PC-3 (cell line): ENCODE data around the gene NOL6. TPM values are rescaled to one million over a fixed set of nuclear protein-coding genes. Genes with fewer than 3 reads are reported as not detected.
A peak's percentile ranks its signal among the peaks of the same experiment; 100 is the strongest.

ENCODE experiments used
- ATAC-seq: fragments of 200-7000 bp; cut with Tn5 transposase; 2 replicates; pipeline ENCODE4 v1.9.1; 2020; ENCODE audit warnings: mild to moderate bottlenecking, moderate library complexity
- BruUV-seq: library from RNA; stranded (reverse); fragments of 400-500 nt; replicated peaks from 2 replicates; lab custom pipeline; 2021; lab: Mats Ljungman, UMichigan
- CTCF ChIA-PET: fragments of 300-600 bp; sonication (Branson Sonifier 250); formaldehyde crosslinking; loops from one replicate; lab custom pipeline; 2022; ENCODE audit warnings: antibody characterized with exemption; lab: Charles Lee
- POLR2A ChIA-PET: fragments of 300-600 bp; sonication (Branson Sonifier 250); formaldehyde crosslinking; loops from one replicate; lab custom pipeline; 2022; ENCODE audit warnings: antibody characterized with exemption; ENCODE audit not compliant: unreplicated experiment; lab: Charles Lee
- DNase-seq: peaks from one replicate; pipeline ENCODE4 v3.0.0-alpha.2; 2015
- H2AFZ ChIP-seq: fragments of 300-600 bp; sonication (generic); 2 replicates; pipeline ENCODE4 v1.6.0; 2016; ENCODE audit warnings: antibody characterized with exemption, low read length
- H3F3A ChIP-seq: fragments of 300-600 bp; sonication (generic); one replicate; pipeline ENCODE4 v1.6.0; 2017; ENCODE audit warnings: antibody characterized with exemption, low read length, control low read depth, mild to moderate bottlenecking; ENCODE audit not compliant: unreplicated experiment
- H3K27ac ChIP-seq: fragments of 300-600 bp; sonication (generic); 2 replicates; pipeline ENCODE4 v1.5.1; 2016; ENCODE audit warnings: mild to moderate bottlenecking, low read length
- H3K27me3 ChIP-seq: fragments of 300-600 bp; sonication (generic); 2 replicates; pipeline ENCODE4 v1.6.1; 2016; ENCODE audit warnings: low read length, mixed read lengths
- H3K36me3 ChIP-seq: fragments of 300-600 bp; sonication (generic); 2 replicates; pipeline ENCODE4 v1.6.1; 2016; ENCODE audit warnings: low read depth, mixed run types, low read length, mixed read lengths
- H3K4me1 ChIP-seq: fragments of 300-600 bp; sonication (generic); 2 replicates; pipeline ENCODE4 v1.5.1; 2016; ENCODE audit warnings: low read length; ENCODE audit not compliant: insufficient read depth
- H3K4me2 ChIP-seq: fragments of 300-600 bp; sonication (generic); 2 replicates; pipeline ENCODE4 v1.6.0; 2016; ENCODE audit warnings: low read length
- H3K4me3 ChIP-seq: fragments of 300-600 bp; sonication (generic); 2 replicates; pipeline ENCODE4 v1.5.1; 2016; ENCODE audit warnings: mild to moderate bottlenecking, low read length, mixed read lengths
- H3K79me2 ChIP-seq: fragments of 300-600 bp; sonication (generic); 2 replicates; pipeline ENCODE4 v1.6.1; 2017; ENCODE audit warnings: low read length, mixed read lengths
- H3K9ac ChIP-seq: fragments of 300-600 bp; sonication (generic); 2 replicates; pipeline ENCODE4 v1.6.0; 2016; ENCODE audit warnings: mild to moderate bottlenecking, low read length
- H3K9me2 ChIP-seq: fragments of 300-600 bp; sonication (generic); replicated peaks from 2 replicates; pipeline ENCODE4 v1.6.1; 2016; ENCODE audit warnings: mixed run types, low read length, mixed read lengths
- H3K9me3 ChIP-seq: fragments of 300-600 bp; sonication (generic); 2 replicates; pipeline ENCODE4 v1.6.1; 2016; ENCODE audit warnings: low read length, mixed read lengths
- H4K20me1 ChIP-seq: fragments of 300-600 bp; sonication (generic); 2 replicates; pipeline ENCODE4 v1.6.1; 2016; ENCODE audit warnings: low read length, mixed read lengths
- EZH2 ChIP-seq: fragments of 300-600 bp; sonication (generic); IDR thresholded peaks from one replicate; pipeline ENCODE4 v1.6.1; 2017; ENCODE audit warnings: antibody characterized with exemption, mild to moderate bottlenecking, low read length; ENCODE audit not compliant: unreplicated experiment
- EZH2phosphoT487 ChIP-seq: fragments of 300-600 bp; sonication (generic); IDR thresholded peaks from 2 replicates; pipeline ENCODE4 v1.6.1; 2018; ENCODE audit warnings: mild to moderate bottlenecking, antibody characterized with exemption, low read length, borderline replicate concordance
- intact Hi-C: fragments of 100-400 bp; cut with micrococcal nuclease; formaldehyde crosslinking; loops from 2 replicates; pipeline ENCODE4 v1.9.0; 2023
- total RNA-seq: library from RNA; depleted of rRNA; stranded (reverse); fragments of >200 nt; gene quantifications from 2 replicates; pipeline ENCODE4 v1.2.3, GENCODE V29; 2014
- TF ChIP-seq, protein P1 (sequence below): fragments of 300-600 bp; sonication (generic); conservative IDR thresholded peaks from 2 replicates; pipeline ENCODE4 v1.5.1; 2017; ENCODE audit warnings: antibody characterized with exemption, low read depth, mild to moderate bottlenecking, low read length

The NOL6 gene
- total RNA-seq, 1 experiment from 2014 or later = 35.9 TPM

DNA sequence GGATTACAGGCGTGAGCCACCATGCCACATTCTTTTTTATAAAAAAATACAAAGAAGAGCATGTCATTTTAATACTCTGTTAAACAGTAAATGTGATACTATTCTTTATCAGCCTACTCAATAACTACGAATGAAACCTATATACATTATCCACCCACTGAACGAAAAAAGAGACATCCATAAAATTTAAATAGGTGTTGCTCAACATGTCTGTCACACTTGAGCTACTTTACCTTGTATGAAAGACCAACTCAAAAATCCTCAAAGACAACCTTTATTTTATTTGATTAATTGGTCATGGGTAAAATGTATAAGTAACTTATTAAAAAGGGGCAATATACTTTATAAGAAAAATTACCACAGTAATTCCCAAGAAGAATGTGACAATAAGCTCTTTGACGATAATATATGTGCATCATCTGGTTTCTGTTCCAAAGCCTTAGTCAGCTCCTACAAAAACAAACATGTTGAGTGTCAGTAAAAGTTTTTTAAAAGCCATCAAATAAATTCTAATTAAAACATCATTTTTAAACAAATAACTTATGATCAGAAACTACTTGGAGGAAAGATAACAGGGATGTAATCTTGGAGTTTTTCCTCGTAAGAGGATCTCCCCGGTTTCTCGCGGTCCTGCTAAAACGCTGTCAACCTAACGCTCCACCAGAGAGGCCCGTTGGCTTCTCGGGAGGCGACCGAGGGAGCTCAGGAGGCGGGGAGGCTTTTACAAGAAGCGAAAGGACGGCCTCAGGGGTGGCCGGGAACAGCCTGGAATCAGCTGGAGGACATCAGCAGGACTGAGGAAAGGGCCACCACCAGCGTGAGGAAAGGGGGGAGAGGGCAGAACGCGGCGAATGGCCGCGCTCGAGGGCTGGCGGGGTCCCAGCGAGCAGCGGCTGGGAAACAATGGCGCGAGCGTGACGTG is 36.8 kb upstream of the NOL6 start:
- TF ChIP-seq, protein P1, sequence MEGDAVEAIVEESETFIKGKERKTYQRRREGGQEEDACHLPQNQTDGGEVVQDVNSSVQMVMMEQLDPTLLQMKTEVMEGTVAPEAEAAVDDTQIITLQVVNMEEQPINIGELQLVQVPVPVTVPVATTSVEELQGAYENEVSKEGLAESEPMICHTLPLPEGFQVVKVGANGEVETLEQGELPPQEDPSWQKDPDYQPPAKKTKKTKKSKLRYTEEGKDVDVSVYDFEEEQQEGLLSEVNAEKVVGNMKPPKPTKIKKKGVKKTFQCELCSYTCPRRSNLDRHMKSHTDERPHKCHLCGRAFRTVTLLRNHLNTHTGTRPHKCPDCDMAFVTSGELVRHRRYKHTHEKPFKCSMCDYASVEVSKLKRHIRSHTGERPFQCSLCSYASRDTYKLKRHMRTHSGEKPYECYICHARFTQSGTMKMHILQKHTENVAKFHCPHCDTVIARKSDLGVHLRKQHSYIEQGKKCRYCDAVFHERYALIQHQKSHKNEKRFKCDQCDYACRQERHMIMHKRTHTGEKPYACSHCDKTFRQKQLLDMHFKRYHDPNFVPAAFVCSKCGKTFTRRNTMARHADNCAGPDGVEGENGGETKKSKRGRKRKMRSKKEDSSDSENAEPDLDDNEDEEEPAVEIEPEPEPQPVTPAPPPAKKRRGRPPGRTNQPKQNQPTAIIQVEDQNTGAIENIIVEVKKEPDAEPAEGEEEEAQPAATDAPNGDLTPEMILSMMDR = no peak
- TF ChIP-seq EZH2 (no peak), EZH2phosphoT487 (no peak)
- H3K9me2 ChIP-seq = no peaks in the 10 kb centered on the region
- BruUV-seq = TSS peak; percentile 80
- POLR2A ChIA-PET = no interaction called here
- H3F3A ChIP-seq = no peaks in the 10 kb centered on the region
- H3K9me3 ChIP-seq = no peaks in the 10 kb centered on the region
- CTCF ChIA-PET = interaction anchor here (1.0 kb wide), 1 partner anchor 107 kb away, joined by 3 read pairs; no protein-coding TSS in a partner anchor
- DNase-seq (peak; percentile 58), ATAC-seq (peak; percentile 75)
- H3K27ac ChIP-seq = peak overlapping the region; percentile 87
- peak overlapping the region; percentile 79 for H3K4me2 ChIP-seq
- peak overlapping the region; percentile 88 for H3K4me3 ChIP-seq
- intact Hi-C loops = no loop called here
- H4K20me1 ChIP-seq = no peaks in the 10 kb centered on the region
- H3K4me1 ChIP-seq = peaks cover 13% of the 10 kb centered on the region
- H2AFZ ChIP-seq = peak overlapping the region; percentile 98
- no peaks in the 10 kb centered on the region for H3K27me3 ChIP-seq
- no peaks in the 10 kb centered on the region for H3K79me2 ChIP-seq
- H3K9ac ChIP-seq = peak overlapping the region; percentile 92
- H3K36me3 ChIP-seq = no peaks in the 10 kb centered on the region

DNA sequence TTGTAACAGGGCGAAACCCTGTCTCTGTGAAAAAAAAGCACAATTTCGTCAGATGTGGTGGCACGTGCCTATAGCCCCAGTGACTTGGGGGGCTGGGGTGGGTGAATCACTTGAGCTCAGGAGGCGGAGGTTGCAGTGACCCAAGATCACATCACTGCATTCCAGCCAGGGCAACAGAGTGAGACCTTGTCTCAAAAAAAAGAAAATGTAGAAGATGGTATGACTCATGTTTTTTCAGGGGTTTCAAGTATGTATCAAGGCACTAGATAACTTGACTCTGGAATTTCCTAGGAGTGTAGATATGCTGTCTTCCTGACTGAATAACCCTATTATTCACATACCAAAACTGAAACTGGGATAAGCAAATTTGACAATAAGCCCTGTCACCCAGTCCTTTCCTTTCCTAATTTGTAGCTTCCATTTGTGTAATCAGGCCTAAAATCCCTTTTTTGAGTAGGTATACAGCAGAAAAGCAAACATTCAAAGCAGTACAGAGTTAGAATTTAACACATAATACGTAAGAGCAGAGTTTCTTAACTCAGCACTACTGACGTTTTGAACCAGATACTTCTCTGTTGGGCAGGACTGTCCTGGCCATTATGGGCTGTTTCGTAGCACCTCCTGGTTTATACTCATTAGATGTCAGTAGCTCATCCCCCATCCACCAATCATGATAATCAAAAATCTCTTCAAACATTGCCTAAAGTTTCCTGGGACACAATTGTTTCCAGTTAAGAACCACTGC is 33.1 kb upstream of the NOL6 start:
- H3K27ac ChIP-seq = peak overlapping the region; percentile 59
- H3K27me3 ChIP-seq = no peaks in the 10 kb centered on the region
- no TSS peak for BruUV-seq
- H3K4me1 ChIP-seq = peaks cover 13% of the 10 kb centered on the region
- ATAC-seq = peak; percentile 60
- intact Hi-C loops = no loop called here
- H3K36me3 ChIP-seq = no peaks in the 10 kb centered on the region
- CTCF ChIA-PET = no interaction called here
- H2AFZ ChIP-seq = 0 out of 2 replicates have a peak overlapping the region, but pooled peaks have one; percentile 30
- H3K79me2 ChIP-seq = no peaks in the 10 kb centered on the region
- peak overlapping the region; percentile 52 for H3K4me3 ChIP-seq
- H3K9me3 ChIP-seq = no peaks in the 10 kb centered on the region
- H3F3A ChIP-seq = no peaks in the 10 kb centered on the region
- no peak overlapping the region for H3K9ac ChIP-seq
- H3K4me2 ChIP-seq = peak overlapping the region; percentile 73
- POLR2A ChIA-PET = no interaction called here
- peak; percentile 72 for DNase-seq
- H4K20me1 ChIP-seq = no peaks in the 10 kb centered on the region
- H3K9me2 ChIP-seq = no peaks in the 10 kb centered on the region
- TF ChIP-seq, protein P1 = no peak
- TF ChIP-seq EZH2phosphoT487 = no peak
- TF ChIP-seq EZH2 = no peak
